CD4-positive, alpha-beta memory T cell (primary cell): ENCODE results near the gene SEMA4G. TPM values are rescaled to one million over a fixed set of nuclear protein-coding genes. Genes with fewer than 3 reads are reported as not detected.

Experiments
- CTCF ChIA-PET: fragments of 350-600 bp; sonication (Branson Sonifier 250); formaldehyde crosslinking; loops from one replicate; lab custom pipeline; 2021; ENCODE audit warnings: inconsistent platforms; ENCODE audit not compliant: partially characterized antibody; lab: Charles Lee
- POLR2A ChIA-PET: fragments of 350-600 bp; sonication (Branson Sonifier 250); formaldehyde crosslinking; loops from one replicate; lab custom pipeline; 2021; ENCODE audit not compliant: partially characterized antibody; lab: Charles Lee
- DNase-seq, 5 donors: peaks; one replicate each; pipeline versions ENCODE4 v3.0.0 to v3.0.0-alpha.2; 2020 to 2022; ENCODE audit warnings: mixed read lengths in 1 of 5
- H3K27ac ChIP-seq: one replicate; pipeline ENCODE4 v1.7.0; 2013; ENCODE audit warnings: low read depth, low read length
- H3K27me3 ChIP-seq: 2 replicates; pipeline ENCODE4 v1.7.0; 2013; ENCODE audit warnings: mild to moderate bottlenecking, low read length, moderate library complexity; ENCODE audit not compliant: insufficient read depth
- H3K36me3 ChIP-seq: 2 replicates; pipeline ENCODE4 v1.7.0; 2013; ENCODE audit warnings: mild to moderate bottlenecking, low read length, moderate library complexity; ENCODE audit not compliant: insufficient read depth
- H3K4me1 ChIP-seq: 2 replicates; pipeline ENCODE4 v1.7.0; 2013; ENCODE audit warnings: mild to moderate bottlenecking, low read length, moderate library complexity; ENCODE audit not compliant: insufficient read depth
- H3K4me3 ChIP-seq, 2 donors: one replicate each; pipeline ENCODE4 v1.7.0; 2013; ENCODE audit warnings: low read length in 2 of 2, mild to moderate bottlenecking in 1 of 2
- H3K9me3 ChIP-seq, 2 donors: one replicate each; pipeline ENCODE4 v1.7.0; 2013; ENCODE audit warnings: low read length in 2 of 2, control low read depth in 1 of 2; ENCODE audit not compliant: control insufficient read depth in 1 of 2
- H3K27ac Mint-ChIP-seq, 7 donors: one replicate each; pipeline ENCODE4 v1.8.0; 2020 to 2021; ENCODE audit warnings: mixed read lengths in 7 of 7, mild to moderate bottlenecking in 6 of 7, inconsistent platforms in 3 of 7, moderate library complexity in 3 of 7
- H3K27me3 Mint-ChIP-seq, 2 donors: one replicate each; pipeline ENCODE4 v1.8.0; 2020 to 2021; ENCODE audit warnings: mixed read lengths in 2 of 2
- H3K36me3 Mint-ChIP-seq, 2 donors: one replicate each; pipeline ENCODE4 v1.8.0; 2020 to 2021; ENCODE audit warnings: mixed read lengths in 2 of 2, inconsistent platforms in 1 of 2, mild to moderate bottlenecking in 1 of 2
- H3K4me1 Mint-ChIP-seq, 4 donors: one replicate each; pipeline ENCODE4 v1.8.0; 2020 to 2021; ENCODE audit warnings: mixed read lengths in 4 of 4, mild to moderate bottlenecking in 1 of 4
- H3K4me3 Mint-ChIP-seq, 8 donors: one replicate each; pipeline ENCODE4 v1.8.0; 2020 to 2021; ENCODE audit warnings: mixed read lengths in 8 of 8, mild to moderate bottlenecking in 7 of 8, moderate library complexity in 6 of 8, inconsistent platforms in 3 of 8
- H3K9me3 Mint-ChIP-seq, 8 donors: one replicate each; pipeline ENCODE4 v1.8.0; 2020 to 2021; ENCODE audit warnings: mixed read lengths in 8 of 8, mild to moderate bottlenecking in 5 of 8, inconsistent platforms in 3 of 8, moderate library complexity in 1 of 8
- intact Hi-C: fragments of 100-400 bp; cut with micrococcal nuclease; formaldehyde crosslinking; loops from one replicate; pipeline ENCODE4 v1.15.1; 2023
- polyA plus RNA-seq, 2 donors: library from polyadenylated mRNA; unstranded; fragments of 300-500 nt; fragmentation: Illumina TruSeq; gene quantifications; one replicate each; pipeline ENCODE4 v1.2.3, GENCODE V29; 2021
- total RNA-seq, 2 experiments: library from RNA; stranded (reverse); gene quantifications; one replicate each; pipeline ENCODE4 v1.2.3, GENCODE V29; 2021

Gene SEMA4G
- total and polyA plus RNA-seq, 4 experiments from 2014 or later = 0.26 to 1.4 (median 1.1) TPM; not detected in 1

- intact Hi-C loops = no loop called here
- no peak overlapping the region for H3K27ac ChIP-seq
- DNase-seq = no peak
- Mint-ChIP-seq H3K4me1 (peaks cover 8 to 30% (median 25%) of the 10 kb centered on the region in 4 donors), H3K27me3 (no peaks in the 10 kb centered on the region), H3K27ac (peak overlapping the region in 1 of 7 donors; percentile 4), H3K9me3 (no peaks in the 10 kb centered on the region), H3K4me3 (peak overlapping the region in 2 of 8 donors; percentile 25 to 59), H3K36me3 (peaks cover 21 to 58% of the 10 kb centered on the region in 2 donors)
- no peaks in the 10 kb centered on the region for H3K9me3 ChIP-seq
- POLR2A ChIA-PET = no interaction called here
- peaks cover 7% of the 10 kb centered on the region for H3K36me3 ChIP-seq
- H3K4me1 ChIP-seq = peaks cover 18% of the 10 kb centered on the region
- no peaks in the 10 kb centered on the region for H3K27me3 ChIP-seq
- H3K4me3 ChIP-seq = no peak overlapping the region
- CTCF ChIA-PET = no interaction called here
Measured at GRCh38 chr10:100982916-100983830, 13.9 kb downstream of the SEMA4G start.

- DNase-seq = no peak
- Histone ChIP-seq H3K4me1 (peaks cover 25% of the 10 kb centered on the region), H3K36me3 (peaks cover 7% of the 10 kb centered on the region), H3K4me3 (no peak overlapping the region), H3K27me3 (no peaks in the 10 kb centered on the region), H3K9me3 (no peaks in the 10 kb centered on the region), H3K27ac (no peak overlapping the region)
- CTCF ChIA-PET = interaction anchor here (1.7 kb wide), 1 partner anchor 67 kb away, joined by 5 read pairs; no protein-coding TSS in a partner anchor
- Mint-ChIP-seq H3K4me3 (peak overlapping the region in 2 of 8 donors; percentile 21 to 69), H3K27ac (peak overlapping the region in 1 of 7 donors; percentile 77), H3K27me3 (no peaks in the 10 kb centered on the region), H3K4me1 (peaks cover 8 to 32% (median 25%) of the 10 kb centered on the region in 4 donors), H3K36me3 (peaks cover 21 to 52% of the 10 kb centered on the region in 2 donors), H3K9me3 (no peaks in the 10 kb centered on the region)
- intact Hi-C loops = no loop called here
- POLR2A ChIA-PET = interaction anchor here (6.4 kb wide), 1 partner anchor 14 kb away, joined by 84 read pairs; the partner anchor contains the start of gene LZTS2
Measured at GRCh38 chr10:100983868-100984671, 14.8 kb downstream of the SEMA4G start.

GRCh38 chr10:100984672-100985177 is 15.4 kb downstream of the SEMA4G start:
- H3K4me3 Mint-ChIP-seq = peak overlapping the region in 1 of 8 donors; percentile 3
- Histone ChIP-seq H3K27ac (no peak overlapping the region), H3K9me3 (no peaks in the 10 kb centered on the region), H3K27me3 (no peaks in the 10 kb centered on the region), H3K4me1 (peaks cover 25% of the 10 kb centered on the region), H3K4me3 (no peak overlapping the region), H3K36me3 (peaks cover 13% of the 10 kb centered on the region)
- H3K9me3 Mint-ChIP-seq = no peaks in the 10 kb centered on the region
- no peaks in the 10 kb centered on the region for H3K27me3 Mint-ChIP-seq
- ChIA-PET CTCF (interaction anchor here (1.7 to 5.1 kb wide), 2 partner anchors 13 to 66 kb away, joined by 5 to 46 read pairs; no protein-coding TSS in a partner anchor), POLR2A (interaction anchor here (6.4 kb wide), 1 partner anchor 13 kb away, joined by 84 read pairs; the partner anchor contains the start of gene LZTS2)
- no peak overlapping the region for H3K27ac Mint-ChIP-seq
- H3K36me3 Mint-ChIP-seq = peaks cover 21 to 51% of the 10 kb centered on the region in 2 donors
- H3K4me1 Mint-ChIP-seq = peaks cover 11 to 39% (median 25%) of the 10 kb centered on the region in 4 donors
- no peak for DNase-seq
- intact Hi-C loops = no loop called here

- no peaks in the 10 kb centered on the region for H3K9me3 Mint-ChIP-seq
- H3K4me1 Mint-ChIP-seq = peaks cover 12 to 42% (median 26%) of the 10 kb centered on the region in 4 donors
- H3K36me3 ChIP-seq = peaks cover 14% of the 10 kb centered on the region
- ChIA-PET CTCF (interaction anchor here (1.0 to 5.1 kb wide), 3 partner anchors 12 to 65 kb away, joined by 3 to 46 read pairs (median 5); no protein-coding TSS in a partner anchor), POLR2A (interaction anchor here (6.4 kb wide), 1 partner anchor 13 kb away, joined by 84 read pairs; the partner anchor contains the start of gene LZTS2)
- DNase-seq = no peak
- H3K4me3 ChIP-seq = no peak overlapping the region
- peak overlapping the region in 6 of 8 donors; percentile 51 to 98 (median 92) for H3K4me3 Mint-ChIP-seq
- H3K27me3 ChIP-seq = no peaks in the 10 kb centered on the region
- no peaks in the 10 kb centered on the region for H3K9me3 ChIP-seq
- H3K27ac Mint-ChIP-seq = peak overlapping the region in 2 of 7 donors; percentile 13 to 66
- H3K27ac ChIP-seq = no peak overlapping the region
- peaks cover 23 to 49% of the 10 kb centered on the region in 2 donors for H3K36me3 Mint-ChIP-seq
- H3K27me3 Mint-ChIP-seq = no peaks in the 10 kb centered on the region
- H3K4me1 ChIP-seq = peaks cover 25% of the 10 kb centered on the region
- intact Hi-C loops = no loop called here
Measured at GRCh38 chr10:100985336-100985735, 16.0 kb downstream of the SEMA4G start.

- H3K27ac ChIP-seq = peak overlapping the region; percentile 71
- H3K9me3 ChIP-seq = no peaks in the 10 kb centered on the region
- H3K27ac Mint-ChIP-seq = peak overlapping the region in 2 of 7 donors; percentile 91 to 97
- peaks cover 23% of the 10 kb centered on the region for H3K36me3 ChIP-seq
- H3K4me3 Mint-ChIP-seq = peak overlapping the region; percentile 85 to 98 (median 94)
- no peaks in the 10 kb centered on the region for H3K9me3 Mint-ChIP-seq
- POLR2A ChIA-PET = interaction anchor here (0.6 to 6.4 kb wide), 5 partner anchors 11 to 74 kb away, joined by 3 to 84 read pairs (median 7); partner anchors contain the start of genes LZTS2, PDZD7, SFXN3 and SLF2
- no peaks in the 10 kb centered on the region for H3K27me3 Mint-ChIP-seq
- DNase-seq = no peak
- H3K4me1 Mint-ChIP-seq = peaks cover 16 to 44% (median 32%) of the 10 kb centered on the region in 4 donors
- H3K36me3 Mint-ChIP-seq = peaks cover 33 to 49% of the 10 kb centered on the region in 2 donors
- H3K27me3 ChIP-seq = no peaks in the 10 kb centered on the region
- CTCF ChIA-PET = interaction anchor here (0.8 to 5.1 kb wide), 2 partner anchors 11 to 55 kb away, joined by 3 to 46 read pairs; no protein-coding TSS in a partner anchor
- H3K4me3 ChIP-seq = peak overlapping the region; percentile 67 to 91
- peaks cover 25% of the 10 kb centered on the region for H3K4me1 ChIP-seq
- intact Hi-C loops = loop anchor here (2.0 kb wide), 2 partner anchors 44 to 74 kb away; partner anchors contain the start of genes PDZD7, SFXN3 and SLF2
Measured at GRCh38 chr10:100986623-100986951, 17.3 kb downstream of the SEMA4G start.

GRCh38 chr10:100986952-100987684 is 17.8 kb downstream of the SEMA4G start, which contains the start of the genes MRPL43 and TWNK:
MRPL43 (minus strand) TSS chr10:100987497; CDS start chr10:100987443, 54 bp downstream.
TWNK (plus strand) TSS chr10:100987543; CDS start chr10:100988211, 668 bp downstream.
- peaks cover 23% of the 10 kb centered on the region for H3K36me3 ChIP-seq

More at GRCh38 chr10:100986952-100987684, 17.8 kb downstream of the SEMA4G start, which contains the start of the genes MRPL43 and TWNK:
- H3K9me3 ChIP-seq = no peaks in the 10 kb centered on the region
- peak within 1 kb of the TSS; percentile 71 for H3K27ac ChIP-seq
- Mint-ChIP-seq H3K4me3 (peak within 1 kb of the TSS; percentile 85 to 98 (median 94)), H3K4me1 (peaks cover 16 to 44% (median 32%) of the 10 kb centered on the region in 4 donors), H3K36me3 (peaks cover 30 to 47% of the 10 kb centered on the region in 2 donors), H3K27ac (peak within 1 kb of the TSS; percentile 41 to 97 (median 92)), H3K27me3 (no peaks in the 10 kb centered on the region), H3K9me3 (no peaks in the 10 kb centered on the region)
- peaks cover 25% of the 10 kb centered on the region for H3K4me1 ChIP-seq
- ChIA-PET CTCF (interaction anchor here (0.8 to 5.1 kb wide), 4 partner anchors 10 to 54 kb away, joined by 3 to 46 read pairs (median 5); partner anchors contain the start of genes PDZD7 and SFXN3), POLR2A (interaction anchor here (0.6 to 6.4 kb wide), 5 partner anchors 11 to 74 kb away, joined by 3 to 84 read pairs (median 7); partner anchors contain the start of genes LZTS2, PDZD7, SFXN3 and SLF2)
- DNase-seq = peak; percentile 83 to 90 (median 86)
- intact Hi-C loops = loop anchor here (1.0 to 2.0 kb wide), 3 partner anchors 10 to 74 kb away; partner anchors contain the start of genes PDZD7, SFXN3 and SLF2
- no peaks in the 10 kb centered on the region for H3K27me3 ChIP-seq
- H3K4me3 ChIP-seq = peak within 1 kb of the TSS; percentile 67 to 91
